HFFc6 (cell line): ENCODE measurements around the gene PAQR9. TPM values are rescaled to one million over a fixed set of nuclear protein-coding genes. Genes with fewer than 3 reads are reported as not detected.

Experiments used
- DNase-seq: peaks from one replicate; pipeline ENCODE4 v3.0.0-alpha.2; 2018
- H3K27ac Mint-ChIP-seq: 2 replicates; pipeline ENCODE4 v1.8.0; 2020; ENCODE audit warnings: mild to moderate bottlenecking, mixed read lengths
- H3K27me3 Mint-ChIP-seq: 2 replicates; pipeline ENCODE4 v1.8.0; 2021; ENCODE audit warnings: mild to moderate bottlenecking, moderate library complexity, mixed read lengths; ENCODE audit not compliant: insufficient read depth
- H3K36me3 Mint-ChIP-seq: 2 replicates; pipeline ENCODE4 v1.8.0; 2021; ENCODE audit warnings: low read depth, mixed read lengths
- H3K4me1 Mint-ChIP-seq: 2 replicates; pipeline ENCODE4 v1.8.0; 2020; ENCODE audit warnings: low read depth, mixed read lengths
- H3K4me3 Mint-ChIP-seq: 2 replicates; pipeline ENCODE4 v1.8.0; 2020; ENCODE audit warnings: mild to moderate bottlenecking, moderate library complexity, mixed read lengths
- H3K9me3 Mint-ChIP-seq: 2 replicates; pipeline ENCODE4 v1.8.0; 2020; ENCODE audit warnings: mild to moderate bottlenecking, mixed read lengths
- total RNA-seq, 6 experiments: library from RNA; stranded (reverse); fragmentation: NEBNext Ultra II Directional; extraction: Animal tissue kit (Norgen Biotek cat#: 25700); gene quantifications; 2 replicates in 1 of 6; 3 replicates in 5 of 6; pipeline ENCODE4 v1.2.3, GENCODE V29; 2021
- TF ChIP-seq, protein P1 (sequence below): fragments of 200-600 bp; sonication (generic); IDR thresholded peaks from 2 replicates; pipeline ENCODE4 v1.5.0; 2021; ENCODE audit warnings: antibody characterized with exemption, mild to moderate bottlenecking

PAQR9 gene
- total RNA-seq, 6 experiments from 2014 or later: 0.11 to 0.30 (median 0.17) TPM; not detected in 2

DNA sequence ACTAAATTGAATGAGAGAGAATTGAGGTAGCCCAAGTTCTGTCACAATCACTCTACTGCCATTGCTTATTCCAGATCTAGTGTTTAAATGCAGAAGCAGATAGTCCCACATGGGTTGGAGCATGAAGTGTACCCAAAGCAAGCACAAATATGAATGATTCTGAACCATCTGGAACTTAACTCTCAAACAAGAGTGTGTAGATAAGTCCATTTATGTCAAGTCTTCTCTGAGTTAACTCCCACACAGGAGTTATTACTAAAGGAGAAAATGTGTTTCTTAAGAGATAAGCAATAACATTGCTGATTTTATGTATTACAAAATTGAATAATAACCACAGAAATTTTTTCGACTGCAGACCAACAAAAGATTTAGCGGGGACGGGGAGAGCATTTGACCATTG, 33.6 kb downstream of the PAQR9 start:
- DNase-seq: no peak
- no peaks in the 10 kb centered on the region for H3K9me3 Mint-ChIP-seq
- no peak overlapping the region for H3K27ac Mint-ChIP-seq
- H3K4me1 Mint-ChIP-seq: no peaks in the 10 kb centered on the region
- H3K36me3 Mint-ChIP-seq: peaks cover under 1% of the 10 kb centered on the region; the same call in 1 of the 2 replicates
- TF ChIP-seq, protein P1, sequence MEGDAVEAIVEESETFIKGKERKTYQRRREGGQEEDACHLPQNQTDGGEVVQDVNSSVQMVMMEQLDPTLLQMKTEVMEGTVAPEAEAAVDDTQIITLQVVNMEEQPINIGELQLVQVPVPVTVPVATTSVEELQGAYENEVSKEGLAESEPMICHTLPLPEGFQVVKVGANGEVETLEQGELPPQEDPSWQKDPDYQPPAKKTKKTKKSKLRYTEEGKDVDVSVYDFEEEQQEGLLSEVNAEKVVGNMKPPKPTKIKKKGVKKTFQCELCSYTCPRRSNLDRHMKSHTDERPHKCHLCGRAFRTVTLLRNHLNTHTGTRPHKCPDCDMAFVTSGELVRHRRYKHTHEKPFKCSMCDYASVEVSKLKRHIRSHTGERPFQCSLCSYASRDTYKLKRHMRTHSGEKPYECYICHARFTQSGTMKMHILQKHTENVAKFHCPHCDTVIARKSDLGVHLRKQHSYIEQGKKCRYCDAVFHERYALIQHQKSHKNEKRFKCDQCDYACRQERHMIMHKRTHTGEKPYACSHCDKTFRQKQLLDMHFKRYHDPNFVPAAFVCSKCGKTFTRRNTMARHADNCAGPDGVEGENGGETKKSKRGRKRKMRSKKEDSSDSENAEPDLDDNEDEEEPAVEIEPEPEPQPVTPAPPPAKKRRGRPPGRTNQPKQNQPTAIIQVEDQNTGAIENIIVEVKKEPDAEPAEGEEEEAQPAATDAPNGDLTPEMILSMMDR: no peak
- H3K27me3 Mint-ChIP-seq: peaks cover 26% of the 10 kb centered on the region
- H3K4me3 Mint-ChIP-seq: no peak overlapping the region

DNA sequence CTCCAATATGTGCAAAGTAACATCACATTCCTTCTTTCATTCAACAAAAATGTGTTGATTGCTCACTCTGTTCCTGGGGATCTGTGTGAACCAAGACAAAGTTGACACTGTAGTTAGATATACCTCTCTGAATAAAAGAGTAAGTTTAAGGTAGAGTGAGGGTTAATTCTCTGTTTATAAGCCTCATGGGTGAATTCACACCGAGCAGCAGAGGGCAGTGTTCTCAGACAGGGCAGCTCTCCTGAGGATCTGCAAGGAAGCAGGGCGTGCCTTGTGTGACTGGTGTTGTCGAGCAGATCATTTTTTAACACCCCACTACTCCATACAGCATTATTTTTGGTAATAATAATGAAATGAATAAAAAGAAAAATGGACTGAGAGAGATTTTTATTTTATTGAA, 34.4 kb downstream of the PAQR9 start:
- Mint-ChIP-seq H3K4me1 (no peaks in the 10 kb centered on the region), H3K9me3 (peaks cover under 1% of the 10 kb centered on the region; the same call in 1 of the 2 replicates), H3K4me3 (no peak overlapping the region), H3K36me3 (peaks cover 6% of the 10 kb centered on the region; the same call in 1 of the 2 replicates), H3K27me3 (peaks cover 18% of the 10 kb centered on the region), H3K27ac (no peak overlapping the region)
- TF ChIP-seq, protein P1: peak; percentile 86
- DNase-seq: peak; percentile 47

DNA sequence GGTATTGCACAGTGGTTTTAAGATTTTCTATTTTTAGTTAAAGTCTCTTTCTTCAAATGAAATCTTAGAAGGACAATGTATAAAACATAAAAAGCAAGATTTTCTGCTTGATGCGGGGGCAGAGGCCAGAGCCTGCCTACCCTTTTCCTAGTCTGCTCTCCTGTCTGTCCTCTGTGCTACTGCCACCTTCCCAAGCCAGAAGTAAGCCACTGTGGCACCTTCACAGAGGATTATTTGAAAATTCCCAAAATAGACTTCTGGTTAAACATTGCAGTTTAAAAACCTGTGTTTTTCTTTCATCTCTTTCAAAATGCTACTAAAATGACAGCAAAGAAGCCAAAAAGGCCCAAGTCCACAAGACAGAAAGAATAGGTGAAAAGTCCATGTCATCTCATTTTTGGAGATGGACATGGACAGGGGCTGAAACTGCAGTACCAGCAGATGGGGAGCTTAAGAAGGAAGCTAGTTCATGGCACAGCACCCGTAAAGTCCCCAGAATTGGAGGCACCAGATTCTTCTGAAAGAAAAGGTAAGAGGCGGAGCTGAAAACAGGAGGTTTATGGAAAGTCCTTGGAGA, 37.0 kb downstream of the PAQR9 start:
- Mint-ChIP-seq H3K4me3 (no peak overlapping the region), H3K27me3 (peaks cover 20% of the 10 kb centered on the region), H3K27ac (no peak overlapping the region), H3K4me1 (no peaks in the 10 kb centered on the region), H3K36me3 (peaks cover 6% of the 10 kb centered on the region; the same call in 1 of the 2 replicates), H3K9me3 (peaks cover 4% of the 10 kb centered on the region; the same call in 1 of the 2 replicates)
- no peak for DNase-seq
- TF ChIP-seq, protein P1: no peak

DNA sequence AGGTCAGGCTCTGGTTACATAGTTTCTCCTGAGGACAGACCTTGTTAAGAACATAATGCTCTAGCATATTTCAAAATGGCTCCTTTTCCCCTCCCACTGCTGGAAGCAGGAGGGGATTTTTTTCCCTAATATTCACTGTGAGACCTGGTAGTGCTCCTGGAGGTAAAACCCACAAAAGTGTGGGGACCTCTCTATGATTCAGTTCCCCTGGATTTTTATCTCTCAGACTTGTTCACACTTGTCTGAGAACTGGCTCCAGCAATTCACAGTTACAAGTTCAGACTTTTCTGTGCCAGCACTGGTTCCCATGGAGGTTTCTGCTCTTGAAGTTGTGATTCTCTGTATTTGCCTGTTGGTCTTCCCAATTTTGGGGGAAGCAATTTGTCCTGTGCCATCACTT, 38.3 kb downstream of the PAQR9 start:
- Mint-ChIP-seq H3K27ac (no peak overlapping the region), H3K9me3 (peaks cover 4% of the 10 kb centered on the region; the same call in 1 of the 2 replicates), H3K27me3 (peaks cover 17% of the 10 kb centered on the region), H3K4me3 (no peak overlapping the region), H3K36me3 (peaks cover 6% of the 10 kb centered on the region; the same call in 1 of the 2 replicates), H3K4me1 (no peaks in the 10 kb centered on the region)
- no peak for DNase-seq
- TF ChIP-seq, protein P1: no peak

DNA sequence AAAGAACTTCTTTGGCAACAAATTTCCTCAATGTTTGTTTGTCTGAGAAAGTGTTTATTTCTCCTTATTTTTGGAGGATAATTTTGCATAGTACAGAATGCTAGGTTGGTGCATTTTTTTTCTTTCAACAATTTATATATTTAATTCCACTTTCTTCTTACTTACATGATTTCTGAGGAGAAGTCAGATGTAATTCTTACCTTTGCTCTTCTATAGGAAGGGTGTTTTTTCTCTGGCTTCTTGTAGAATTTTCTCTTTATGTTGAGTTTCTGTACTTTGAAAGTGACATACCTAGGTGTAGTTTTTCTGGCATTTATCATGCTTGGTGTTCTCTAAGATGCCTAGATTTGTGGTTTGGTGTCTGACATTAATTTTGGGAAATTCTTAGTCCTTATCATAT, 39.8 kb downstream of the PAQR9 start:
- Mint-ChIP-seq H3K4me1 (no peaks in the 10 kb centered on the region), H3K36me3 (peaks cover 6% of the 10 kb centered on the region; the same call in 1 of the 2 replicates), H3K27me3 (peaks cover 17% of the 10 kb centered on the region), H3K9me3 (peaks cover 4% of the 10 kb centered on the region; the same call in 1 of the 2 replicates), H3K4me3 (no peak overlapping the region), H3K27ac (no peak overlapping the region)
- DNase-seq: no peak
- TF ChIP-seq, protein P1: no peak
